ENCODE results near the gene MSH5. TPM values are rescaled to one million over a fixed set of nuclear protein-coding genes. Genes with fewer than 3 reads are reported as not detected.
A peak's percentile ranks its signal among the peaks of the same experiment; 100 is the strongest.

Gene MSH5
- total and polyA plus RNA-seq, 9 of the 15 experiments (the other 6 are each of a cell fraction or from before 2014, with no cell fraction given): 12.5 to 104 (median 46.6) TPM

GRCh38 chr6:31725502-31726350, 14.1 kb upstream of the MSH5 start (continued):
- 0 out of 4 replicates have a peak, but pooled peaks of 1 of the 2 experiments have one; percentile 83 for TF ChIP-seq MLX (CRISPR knock-in tag; conservative IDR thresholded peaks at IDR 0.05)
- no peak for TF ChIP-seq DNMT1 (IDR thresholded peaks at IDR 0.05)
- no peak for TF ChIP-seq POLR2H (tag; IDR thresholded peaks at IDR 0.05; ENCODE audit: low read depth)
- no peak for TF ChIP-seq HES1 (IDR thresholded peaks at IDR 0.05; ENCODE audit: low read depth)
- TF ChIP-seq ZNF584 (CRISPR knock-in tag; IDR thresholded peaks at IDR 0.05; ENCODE audit: low read depth): no peak
- no peak for TF ChIP-seq ZSCAN29 (IDR thresholded peaks at IDR 0.05)
- peak; percentile 82; the same call in 1 of the 2 replicates for TF ChIP-seq ZNF57 (CRISPR knock-in tag; IDR thresholded peaks at IDR 0.05)
- TF ChIP-seq MTA3 (IDR thresholded peaks at IDR 0.05; ENCODE audit: borderline replicate concordance): no peak
- no peak for TF ChIP-seq ZNF384 (IDR thresholded peaks at IDR 0.05; ENCODE audit: low read depth, low read length)
- 0 out of 2 replicates have a peak, but pooled peaks have one; percentile 7 for TF ChIP-seq THAP12 (CRISPR knock-in tag; IDR thresholded peaks at IDR 0.05)
- TF ChIP-seq RUNX1 (IDR thresholded peaks at IDR 0.05; ENCODE audit: low read depth): no peak
- TF ChIP-seq CGGBP1 (CRISPR knock-in tag; IDR thresholded peaks at IDR 0.05): no peak
- no peak for TF ChIP-seq ID3 (CRISPR knock-in tag; IDR thresholded peaks at IDR 0.05)
- TF ChIP-seq ID3 (tag; IDR thresholded peaks at IDR 0.05): peak; percentile 86
- TF ChIP-seq POLR2AphosphoS5 (IDR thresholded peaks at IDR 0.05; ENCODE audit: control insufficient read depth, insufficient read depth, low read depth, low read length): peak; percentile 28; the same call in 1 of the 2 replicates
- TF ChIP-seq ZNF165 (CRISPR knock-in tag; IDR thresholded peaks at IDR 0.05; ENCODE audit: borderline replicate concordance): 0 out of 2 replicates have a peak, but pooled peaks have one; percentile 84
- TF ChIP-seq SAFB2 (IDR thresholded peaks at IDR 0.05; ENCODE audit: borderline replicate concordance, low read depth, low read length, severe bottlenecking): no peak
- no peak for TF ChIP-seq ZNF695 (CRISPR knock-in tag; IDR thresholded peaks at IDR 0.05)
- TF ChIP-seq ZNF253 (CRISPR knock-in tag; conservative IDR thresholded peaks at IDR 0.05): 0 out of 2 replicates have a peak, but pooled peaks have one; percentile 33
- TF ChIP-seq ZNF311 (CRISPR knock-in tag; IDR thresholded peaks at IDR 0.05): no peak
- no peak for TF ChIP-seq ZBTB43 (CRISPR knock-in tag; IDR thresholded peaks at IDR 0.05)
